LoVo (cell line): Measurements from ENCODE around the gene SETX.

Source experiments
- DNase-seq: peaks from one replicate; pipeline ENCODE4 v3.0.0-alpha.2; 2016; ENCODE audit warnings: low spot score

The SETX gene

DNA sequence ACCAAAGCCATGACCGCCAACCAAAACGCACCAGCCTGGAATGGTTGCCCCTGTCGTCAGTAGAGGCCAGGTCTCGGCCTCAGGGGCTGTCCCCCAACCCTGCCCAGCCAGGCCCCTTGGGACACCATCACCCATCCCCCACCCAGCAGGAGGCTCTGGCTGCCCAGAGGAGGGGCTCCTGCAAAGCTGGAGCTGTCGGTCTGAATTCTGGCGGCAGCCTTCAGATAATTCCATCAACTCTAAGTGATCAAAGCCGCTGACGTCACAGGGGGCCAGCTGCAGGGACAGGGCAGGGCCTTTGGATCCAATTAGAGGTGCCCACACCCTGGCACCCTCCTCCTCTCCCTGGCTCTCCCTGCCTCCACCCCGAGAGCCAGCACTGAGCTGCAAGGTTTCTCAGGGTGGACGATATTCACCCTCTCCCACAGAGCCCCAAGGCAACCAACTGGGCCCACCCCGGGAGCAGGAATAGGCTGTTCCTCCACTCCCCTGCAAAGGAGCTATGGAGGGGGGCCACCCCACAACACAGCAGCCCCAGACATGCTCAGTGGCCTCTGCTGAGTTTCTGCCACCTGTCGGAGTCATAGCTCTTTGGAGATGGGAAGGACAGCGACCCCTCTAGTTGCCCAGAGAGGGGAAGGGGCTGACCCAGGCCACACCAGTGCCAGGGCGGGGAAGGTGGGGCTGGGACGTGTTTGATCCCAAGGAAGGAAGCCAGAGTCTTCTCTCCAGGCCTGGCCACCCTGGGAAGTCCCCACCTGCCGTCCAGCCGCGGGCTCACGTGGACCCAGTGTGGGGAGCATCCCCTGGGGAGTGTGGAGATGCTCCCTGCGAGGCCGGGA, 114.6 kb downstream of the SETX start:
- DNase-seq, result no peak

DNA sequence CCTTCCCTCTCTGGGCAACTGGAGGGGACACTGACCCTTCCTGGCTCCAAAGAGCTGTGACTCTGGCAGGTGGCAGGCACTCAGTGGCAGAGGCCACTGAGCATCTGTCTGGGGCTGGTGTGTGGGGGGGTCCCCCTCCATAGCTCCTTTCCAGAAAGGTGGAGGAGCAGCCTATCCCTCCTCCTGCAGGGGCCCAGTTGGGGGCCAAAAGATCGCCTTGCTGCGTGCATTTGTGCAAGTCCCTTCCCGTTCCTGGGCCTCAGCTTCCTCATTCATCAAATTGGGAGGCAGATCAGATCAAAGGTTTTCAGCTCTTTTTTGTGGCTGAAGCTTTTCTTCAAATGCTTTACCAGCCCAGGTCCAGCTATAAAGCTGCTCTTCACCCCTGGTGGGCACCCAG, 115.3 kb downstream of the SETX start:
- DNase-seq, result no peak

DNA sequence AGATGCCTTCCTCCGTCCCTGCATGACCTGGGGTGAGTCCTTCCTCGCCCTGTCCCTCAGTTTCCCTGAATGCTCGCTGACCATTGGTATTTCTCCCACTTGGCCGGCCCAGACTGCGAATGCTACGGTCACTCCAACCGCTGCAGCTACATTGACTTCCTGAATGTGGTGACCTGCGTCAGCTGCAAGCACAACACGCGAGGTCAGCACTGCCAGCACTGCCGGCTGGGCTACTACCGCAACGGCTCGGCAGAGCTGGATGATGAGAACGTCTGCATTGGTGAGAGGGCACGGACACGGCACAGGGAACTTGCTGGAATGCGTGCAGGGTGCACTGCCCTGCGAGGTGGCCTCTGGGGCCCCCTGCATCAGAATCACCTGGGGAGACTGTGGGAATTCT, 115.8 kb downstream of the SETX start:
- no peak for DNase-seq

DNA sequence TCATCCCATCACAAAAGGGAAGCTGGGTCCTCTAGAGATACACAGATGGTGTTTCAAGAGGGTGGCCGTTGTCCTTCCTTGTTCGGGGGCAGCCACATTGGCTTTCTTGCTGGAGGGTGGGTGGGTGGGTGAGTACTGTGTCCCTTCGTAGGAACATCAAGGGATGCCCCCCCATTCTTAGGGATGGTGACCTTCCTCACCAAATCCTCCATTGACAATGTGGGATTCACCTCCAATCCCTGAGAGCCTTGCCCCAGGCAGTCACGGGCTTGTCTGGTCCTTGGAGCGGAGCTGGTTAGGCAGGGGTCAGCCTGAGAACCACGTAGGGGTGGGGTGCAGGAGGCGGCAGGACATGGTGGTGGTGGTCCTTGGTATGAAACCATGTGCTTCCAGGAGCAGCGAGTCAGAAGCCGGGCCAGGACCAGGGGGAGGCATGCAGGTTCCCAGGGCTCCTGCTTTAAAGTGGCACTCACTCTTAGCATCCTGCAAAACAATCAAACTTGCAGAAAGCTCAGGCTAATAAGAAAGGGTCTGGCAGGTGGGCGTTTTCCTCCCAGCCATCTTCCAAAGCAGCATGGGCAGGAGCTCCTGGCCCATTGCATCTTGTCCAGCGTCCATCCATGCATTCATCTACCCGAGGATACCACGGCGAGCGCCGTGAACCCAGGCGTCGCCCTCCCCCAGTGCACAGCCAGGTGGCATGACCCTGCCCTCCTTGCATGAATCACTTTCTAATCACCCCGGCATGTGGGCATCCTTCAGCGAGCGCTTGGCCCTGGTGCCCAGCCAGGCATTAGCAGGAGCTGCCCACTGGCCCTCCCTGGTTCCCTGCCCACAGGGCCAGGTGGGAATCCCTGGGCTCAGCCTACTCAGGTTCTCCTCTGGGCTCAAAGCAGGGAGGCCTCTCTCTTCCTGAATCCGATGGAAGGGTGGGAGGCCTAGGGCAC, 116.5 kb downstream of the SETX start:
- no peak for DNase-seq

DNA sequence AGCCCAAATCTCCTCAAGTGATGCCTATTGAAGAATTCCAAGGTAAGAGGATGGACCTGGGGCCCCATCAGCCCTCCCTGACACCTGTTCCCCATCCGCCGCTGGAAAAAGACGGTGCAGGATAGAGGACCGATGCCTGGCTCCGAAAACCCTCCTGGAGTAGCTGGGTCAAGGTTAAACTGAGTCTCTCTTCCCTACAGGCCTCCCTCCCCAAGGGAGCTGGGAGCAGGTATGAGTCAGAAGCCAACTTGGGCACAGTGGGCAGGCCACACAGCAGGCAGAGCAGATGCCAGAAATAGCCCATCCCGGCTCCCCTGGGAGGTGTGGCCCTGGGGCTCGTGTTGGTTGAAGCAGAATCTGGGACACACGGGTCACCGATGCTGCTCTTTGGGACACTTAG, 117.3 kb downstream of the SETX start:
- no peak for DNase-seq

DNA sequence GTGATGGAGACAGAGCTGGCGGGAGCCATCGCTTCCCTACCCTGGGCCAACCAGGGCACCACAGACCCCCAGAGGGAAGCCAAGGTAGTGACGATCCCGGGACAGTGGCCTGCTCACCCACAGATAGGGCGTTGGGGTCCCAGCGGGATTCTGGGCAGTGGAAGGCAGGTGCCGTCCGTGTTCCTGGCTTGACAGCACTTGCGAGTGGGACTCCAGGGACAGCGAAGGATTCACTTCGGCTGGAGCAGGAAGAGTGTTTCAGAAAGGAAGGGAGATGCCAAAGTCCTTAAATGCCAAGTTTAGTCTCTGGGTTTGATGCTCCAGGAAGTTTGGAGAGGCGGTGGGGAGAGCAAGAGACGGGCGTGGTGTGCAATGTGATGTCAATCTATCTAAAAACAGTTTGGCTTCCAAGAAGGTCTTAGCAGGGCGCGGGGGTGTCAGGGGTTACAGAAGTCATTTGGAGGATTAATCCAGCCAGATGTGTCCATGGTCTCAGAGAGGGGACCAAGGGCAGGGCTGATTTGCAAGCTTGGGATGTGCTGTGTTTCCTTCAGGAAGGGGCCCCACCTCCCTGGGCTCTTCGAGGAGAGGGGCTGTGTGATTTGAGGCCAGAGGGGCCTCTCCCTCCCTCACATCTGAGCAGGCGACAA, 118.0 kb downstream of the SETX start:
- DNase-seq, result no peak

DNA sequence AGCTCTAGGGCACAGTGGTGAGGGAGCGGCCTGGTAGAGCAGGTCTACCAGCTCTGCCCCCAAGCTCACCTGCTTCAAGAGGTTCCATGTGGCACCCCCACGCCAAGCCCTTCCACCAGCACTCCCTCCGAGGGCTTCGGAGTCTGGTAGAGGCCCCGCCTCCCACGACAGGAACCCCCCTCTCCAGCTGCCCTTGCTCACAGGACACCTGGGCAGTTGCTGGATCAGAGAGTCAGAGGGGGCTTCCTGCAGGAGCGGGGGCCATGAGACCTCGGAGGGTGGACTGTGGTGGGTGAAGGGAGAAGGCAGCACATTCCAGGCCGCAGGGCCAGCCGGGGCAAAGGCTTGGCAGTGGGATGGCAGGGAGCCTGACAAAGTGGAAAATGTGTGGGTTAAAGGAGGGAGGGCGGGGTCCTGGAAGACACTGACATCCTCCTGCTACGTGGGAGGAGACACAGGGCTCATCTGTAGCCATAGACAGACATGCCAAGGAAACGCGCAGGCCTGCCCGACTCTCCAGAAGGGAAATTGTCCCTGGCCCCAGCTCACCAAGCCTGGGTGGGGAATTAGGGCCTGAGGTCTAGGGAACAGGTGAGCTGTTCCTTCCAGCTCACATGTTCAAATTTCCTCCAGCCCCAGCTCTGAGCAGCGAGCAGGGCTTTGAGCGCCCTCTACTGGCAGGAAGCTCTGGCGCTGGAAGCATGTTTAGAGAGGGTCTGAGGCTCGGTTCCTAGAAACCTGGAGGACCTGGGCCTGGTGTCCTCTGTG, 118.7 kb downstream of the SETX start:
- peak; percentile 58 for DNase-seq

DNA sequence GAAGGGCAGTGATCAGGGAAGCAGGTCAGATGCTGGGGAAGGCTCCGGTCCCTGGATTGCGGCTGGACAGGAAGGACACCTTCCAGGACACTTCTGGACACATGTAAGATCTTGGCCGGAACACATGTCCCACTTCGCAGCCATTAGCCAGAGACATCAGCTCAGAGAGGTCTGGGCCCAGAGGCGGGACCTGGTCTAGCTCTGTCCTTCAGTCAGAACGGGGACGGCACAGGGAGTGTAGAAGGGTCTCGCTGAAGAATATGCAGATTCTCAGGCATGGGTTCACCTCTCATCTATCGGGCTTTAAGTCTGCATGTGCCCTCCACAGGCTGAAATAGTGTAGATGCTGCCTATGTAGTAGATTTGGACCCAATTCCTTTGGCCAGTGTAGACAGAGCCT, 119.7 kb downstream of the SETX start:
- DNase-seq, result no peak

DNA sequence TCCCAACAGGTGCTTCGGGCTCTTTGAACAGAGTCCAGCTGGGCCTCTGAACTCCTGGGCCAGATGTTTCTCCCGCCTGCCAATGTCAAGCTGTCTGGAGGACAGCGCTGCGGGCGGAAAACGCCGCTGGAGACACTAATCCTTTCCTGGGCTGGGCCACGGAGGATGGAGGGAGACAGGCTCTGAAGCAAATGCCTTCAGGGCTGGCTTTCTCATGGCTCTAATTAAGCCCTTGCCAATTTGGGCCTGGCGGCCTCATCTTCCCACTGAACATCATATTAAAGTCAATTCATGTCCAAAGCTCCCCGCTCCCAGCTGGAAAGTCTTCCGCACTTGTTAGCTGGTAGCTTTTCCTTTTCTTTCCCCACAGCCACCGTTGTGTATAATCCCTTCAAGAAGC, 120.3 kb downstream of the SETX start:
- no peak for DNase-seq

DNA sequence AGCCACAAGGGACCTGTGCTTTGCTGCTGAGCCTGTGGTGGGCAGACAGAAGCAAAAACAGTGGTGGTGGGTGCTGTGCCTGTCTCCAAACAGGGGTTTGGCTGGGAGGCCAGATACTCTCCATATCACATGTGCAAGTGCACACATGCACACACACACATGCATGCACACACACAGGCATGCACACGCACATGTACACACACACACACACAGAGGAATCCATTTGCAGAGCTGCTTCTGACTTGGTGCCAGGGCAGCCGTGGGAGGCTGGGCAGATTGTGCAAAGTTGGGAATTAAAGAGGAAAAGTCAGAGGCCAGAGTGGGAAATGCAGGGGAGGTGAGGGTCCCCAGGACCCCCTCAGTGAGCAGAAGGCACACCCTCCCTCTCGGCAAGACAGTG, 121.6 kb downstream of the SETX start:
- DNase-seq, result no peak

DNA sequence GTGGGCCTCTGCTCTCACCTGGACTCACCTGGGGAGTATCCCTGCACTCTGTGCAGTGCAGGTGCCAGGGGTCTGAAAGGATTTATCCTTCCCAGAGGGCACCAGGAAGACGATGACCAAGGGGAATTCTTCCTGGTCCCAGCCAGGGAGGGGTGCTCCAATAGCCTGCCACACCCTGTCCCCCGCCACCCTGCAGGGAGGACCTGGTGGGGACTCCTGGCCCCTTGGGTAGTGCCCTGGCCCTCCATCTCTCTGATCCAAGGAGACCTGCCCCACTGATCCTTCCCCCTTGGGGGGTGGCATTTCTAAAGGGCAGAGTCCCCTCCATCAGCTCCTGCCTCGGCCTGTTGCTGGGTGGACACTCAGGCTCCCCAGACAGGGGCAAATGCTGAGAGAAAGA, 122.3 kb downstream of the SETX start:
- no peak for DNase-seq

DNA sequence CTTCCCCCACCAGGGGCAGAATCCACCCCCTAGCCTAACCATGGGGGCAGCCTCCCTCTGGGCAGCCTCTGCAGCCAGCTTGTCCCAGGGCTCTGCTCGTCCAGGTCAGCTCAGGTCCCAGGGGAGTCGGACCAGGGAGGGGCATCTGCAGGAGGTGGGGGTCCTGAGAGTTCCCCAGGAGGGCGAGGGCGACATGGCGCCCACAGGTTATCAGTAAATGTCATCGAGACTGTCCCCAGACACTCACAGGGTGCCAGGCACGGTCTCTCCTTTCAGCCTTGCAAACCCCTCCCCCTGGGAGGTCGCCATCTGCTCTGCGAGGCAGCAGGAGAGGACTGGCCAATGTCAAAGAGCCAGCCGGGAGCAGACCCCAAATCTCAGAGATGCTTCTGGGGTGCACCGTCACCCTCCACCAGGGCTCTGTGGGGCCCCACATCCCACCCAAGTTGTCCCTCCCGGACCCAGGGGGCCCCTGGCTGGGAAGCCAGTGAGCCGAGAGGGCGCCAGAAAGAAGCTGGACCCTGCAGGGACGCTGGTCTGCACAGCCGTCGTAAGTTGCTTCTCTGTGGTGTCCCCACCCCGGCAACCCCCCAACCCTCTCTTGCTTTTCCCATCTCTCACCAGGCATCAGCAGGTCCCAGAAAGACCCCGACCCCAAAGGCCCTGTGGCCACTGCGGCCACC, 123.6 kb downstream of the SETX start:
- DNase-seq, result no peak

DNA sequence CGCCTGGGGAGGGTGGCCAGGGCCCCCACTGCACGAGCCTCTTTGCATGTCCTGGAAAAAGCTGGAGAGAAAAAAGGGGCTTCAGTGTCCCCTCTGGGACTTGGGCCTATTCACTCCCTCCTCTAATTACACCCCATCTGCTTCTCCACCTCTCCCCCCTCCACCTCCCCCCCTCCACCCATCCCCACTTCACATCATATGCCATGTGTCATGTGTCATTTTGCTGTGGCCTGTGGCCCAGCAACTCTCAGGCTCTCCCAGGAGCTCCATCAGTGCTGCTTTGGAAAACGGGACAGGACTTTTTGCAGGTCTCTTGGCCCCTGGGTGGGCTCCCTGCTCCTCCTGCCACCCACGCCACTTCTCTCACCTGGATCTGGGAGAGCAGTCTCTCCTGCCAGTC, 124.2 kb downstream of the SETX start:
- DNase-seq, result no peak

DNA sequence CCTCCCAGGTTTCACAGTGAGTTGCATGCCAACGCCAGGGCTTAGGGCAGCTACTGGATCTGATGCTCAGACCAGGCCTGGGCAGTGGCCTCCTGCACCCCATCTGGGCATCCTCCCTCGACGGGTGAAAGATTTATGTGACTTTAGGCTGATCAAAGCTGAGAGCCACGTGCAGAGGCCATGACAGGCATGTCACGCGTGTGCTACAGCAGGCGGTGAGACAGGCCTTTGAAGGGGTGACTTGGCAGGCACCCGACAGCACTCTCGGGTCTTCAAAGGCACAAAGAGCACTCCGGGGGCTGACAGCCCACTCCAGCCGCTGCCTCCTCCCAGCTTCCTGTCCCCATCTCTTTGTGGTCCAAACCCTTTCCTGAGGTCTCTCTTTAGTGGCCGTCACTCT, 126.7 kb downstream of the SETX start:
- DNase-seq, result no peak

DNA sequence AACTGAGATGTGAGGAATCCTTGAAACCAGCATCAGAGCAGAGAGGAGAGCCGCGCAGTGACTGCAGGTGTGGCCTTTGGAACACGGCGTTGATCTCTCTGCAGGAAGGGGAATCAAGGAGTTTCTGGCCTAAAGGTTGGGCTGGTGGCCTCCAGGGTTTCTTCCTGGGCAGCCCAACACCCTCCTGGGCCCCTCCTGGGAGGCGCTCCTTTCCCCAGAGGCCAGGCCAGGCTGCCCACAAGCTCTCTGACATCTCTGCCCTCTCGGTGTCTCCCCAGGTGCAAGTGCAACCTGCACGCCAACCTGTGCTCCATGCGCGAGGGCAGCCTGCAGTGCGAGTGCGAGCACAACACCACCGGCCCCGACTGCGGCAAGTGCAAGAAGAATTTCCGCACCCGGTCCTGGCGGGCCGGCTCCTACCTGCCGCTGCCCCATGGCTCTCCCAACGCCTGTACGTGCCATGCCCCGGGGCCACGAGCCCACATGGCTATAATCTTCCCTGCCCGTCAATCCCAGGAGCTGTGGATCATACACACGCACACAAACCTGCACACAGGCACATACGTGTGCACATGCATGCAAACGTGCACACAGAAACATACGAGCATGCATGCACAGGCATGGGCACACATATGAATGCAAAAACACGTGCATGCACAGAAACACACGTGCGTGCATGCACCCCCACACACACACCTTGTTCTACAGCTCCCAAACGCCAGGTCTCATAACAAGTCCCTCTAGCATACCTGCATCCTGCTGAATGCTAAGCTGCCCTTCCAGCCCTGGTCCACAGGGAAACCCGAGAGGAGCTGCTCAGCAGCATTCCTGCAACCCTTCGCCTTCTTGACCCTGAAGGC, 128.0 kb downstream of the SETX start:
- DNase-seq, result no peak

DNA sequence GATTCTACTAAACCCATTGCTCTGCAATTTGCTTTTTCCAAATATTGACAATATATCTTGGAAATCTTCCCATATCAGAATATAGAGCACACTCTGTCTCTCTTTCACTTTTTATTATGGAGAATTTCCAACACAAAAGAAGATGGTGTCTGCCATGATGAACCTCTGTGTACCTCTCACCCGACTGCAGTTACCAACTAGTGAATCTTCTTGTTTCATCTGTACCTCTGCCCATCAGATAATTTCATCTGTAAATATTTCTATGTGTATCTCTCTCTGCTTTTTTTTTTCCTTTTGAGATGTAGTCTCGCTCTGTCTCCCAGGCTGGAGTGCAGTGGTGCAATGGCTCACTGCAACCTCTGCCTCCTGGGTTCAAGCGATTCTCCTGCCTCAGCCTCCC, 130.1 kb downstream of the SETX start:
- no peak for DNase-seq

DNA sequence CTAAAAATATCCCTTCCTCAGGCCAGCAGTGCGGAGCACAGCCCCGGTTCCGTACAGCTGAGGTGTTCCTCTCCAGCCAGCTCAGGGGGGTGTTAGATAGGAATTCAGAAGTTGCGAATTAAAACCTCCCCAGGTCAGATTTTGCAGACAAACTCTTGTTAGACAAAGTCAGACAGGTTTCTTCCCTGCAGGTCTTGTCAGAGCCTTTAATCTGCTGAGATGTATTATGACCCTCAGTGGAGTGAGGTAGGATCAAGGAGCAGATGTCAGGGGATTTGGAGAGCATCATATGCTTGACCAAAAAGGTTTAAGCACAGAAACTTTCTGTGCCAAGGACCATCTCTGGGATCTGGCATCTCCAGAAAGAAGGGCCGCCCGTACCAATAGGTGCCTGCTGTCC, 132.8 kb downstream of the SETX start:
- DNase-seq, result no peak

DNA sequence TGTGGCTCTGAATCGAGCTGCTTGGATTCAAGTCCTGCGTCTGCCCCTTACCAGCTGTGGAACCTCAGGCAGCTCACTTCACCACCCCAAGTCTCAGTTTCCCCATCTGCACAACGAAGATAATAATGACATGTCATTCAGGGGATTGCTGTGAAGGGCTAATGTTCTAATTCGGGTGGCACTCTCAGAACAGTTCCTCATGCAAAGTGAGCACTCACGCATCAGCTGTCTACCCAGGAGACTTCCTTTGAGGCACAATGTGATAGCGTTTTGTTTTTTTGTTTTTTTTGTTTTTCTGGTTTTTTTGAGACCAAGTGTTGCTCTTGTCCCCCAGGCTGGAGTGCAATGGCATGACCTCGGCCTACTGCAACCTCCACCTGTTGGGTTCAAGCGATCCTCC, 136.6 kb downstream of the SETX start:
- DNase-seq, result no peak

DNA sequence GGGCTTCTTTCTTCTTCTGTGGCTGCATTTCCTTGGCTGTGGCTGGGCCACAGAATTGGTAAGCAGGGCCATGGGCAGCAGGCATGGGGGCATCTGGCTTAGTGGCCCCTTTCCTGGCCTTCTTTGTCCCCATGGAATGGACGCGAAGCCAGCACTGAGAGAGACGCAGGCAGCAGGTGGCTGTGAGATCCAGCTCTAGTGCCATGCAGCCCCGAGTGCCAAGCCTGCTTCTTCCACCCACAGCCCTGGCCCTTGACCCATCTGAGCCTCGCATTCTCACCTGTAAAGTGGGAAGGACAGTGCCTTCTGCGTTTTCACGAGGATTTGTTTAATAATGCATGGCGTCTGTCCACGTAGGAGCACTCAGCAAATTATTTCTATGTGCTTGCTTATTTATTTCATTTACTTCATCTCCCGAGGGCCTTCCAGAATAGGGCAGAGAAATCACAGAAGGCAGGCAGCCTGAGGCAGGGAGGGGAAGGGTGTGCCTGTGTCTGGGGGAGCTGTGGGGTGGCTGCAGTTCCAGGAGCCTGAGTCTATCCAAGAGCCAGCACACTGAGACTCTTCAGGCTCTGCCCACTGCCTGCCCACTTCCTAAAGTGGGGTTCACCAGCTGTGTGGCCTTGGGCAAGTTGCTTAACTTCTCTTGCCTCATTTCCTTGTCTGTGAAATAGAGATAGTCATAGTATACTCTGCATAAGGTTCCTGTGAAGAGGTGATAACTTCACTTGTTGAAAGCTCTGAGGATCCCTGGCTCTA, 137.7 kb downstream of the SETX start:
- no peak for DNase-seq
